ENCODE measurements around the gene NDUFA13. TPM values are rescaled to one million over a fixed set of nuclear protein-coding genes. Genes with fewer than 3 reads are reported as not detected.

NDUFA13 gene
- polyA plus RNA-seq, 1 of the 3 experiments (the other 2 are of a cell fraction), result 1,828 TPM

DNA sequence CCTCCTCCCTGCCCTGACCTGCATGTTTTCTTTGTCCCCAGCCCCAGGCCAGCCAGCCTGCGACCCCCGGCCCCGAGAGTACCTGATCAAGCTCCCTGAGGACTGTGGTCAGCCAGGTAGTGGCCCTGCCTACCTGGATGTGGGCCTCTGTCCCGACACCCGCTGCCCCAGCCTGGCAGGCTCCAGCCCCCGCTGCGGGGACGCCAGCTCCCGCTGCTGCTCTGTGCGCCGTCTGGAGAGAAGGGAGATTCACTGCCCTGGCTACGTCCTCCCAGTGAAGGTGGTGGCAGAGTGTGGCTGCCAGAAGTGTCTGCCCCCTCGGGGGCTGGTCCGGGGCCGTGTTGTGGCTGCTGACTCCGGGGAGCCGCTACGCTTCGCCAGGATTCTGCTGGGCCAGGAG lies 27.6 kb downstream of the NDUFA13 start:
- no peaks in the 10 kb centered on the region for H3K79me2 ChIP-seq (ENCODE audit: insufficient read depth)
- CTCF ChIA-PET, result interaction anchor here (1.0 to 1.7 kb wide), 3 partner anchors 11 to 100 kb away, joined by 3 to 5 read pairs (median 4); partner anchors contain the start of gene GMIP

DNA sequence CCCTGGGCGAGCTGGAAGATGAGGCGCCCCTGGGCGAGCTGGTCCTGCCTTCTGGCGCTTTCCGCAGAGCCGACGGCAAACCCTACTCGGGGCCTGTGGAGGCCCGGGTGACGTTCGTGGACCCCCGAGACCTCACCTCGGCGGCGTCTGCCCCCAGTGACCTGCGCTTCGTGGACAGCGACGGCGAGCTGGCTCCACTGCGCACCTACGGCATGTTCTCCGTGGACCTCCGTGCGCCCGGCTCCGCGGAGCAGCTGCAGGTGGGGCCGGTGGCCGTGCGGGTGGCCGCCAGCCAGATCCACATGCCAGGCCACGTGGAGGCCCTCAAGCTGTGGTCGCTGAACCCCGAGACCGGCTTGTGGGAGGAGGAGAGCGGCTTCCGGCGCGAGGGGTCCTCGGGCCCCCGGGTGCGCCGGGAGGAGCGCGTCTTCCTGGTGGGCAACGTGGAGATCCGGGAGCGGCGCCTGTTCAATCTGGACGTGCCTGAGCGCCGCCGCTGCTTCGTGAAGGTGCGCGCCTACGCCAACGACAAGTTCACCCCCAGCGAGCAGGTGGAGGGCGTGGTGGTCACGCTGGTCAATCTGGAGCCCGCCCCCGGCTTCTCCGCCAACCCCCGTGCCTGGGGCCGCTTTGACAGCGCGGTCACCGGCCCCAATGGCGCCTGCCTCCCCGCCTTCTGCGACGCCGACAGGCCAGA lies 28.4 kb downstream of the NDUFA13 start:
- Histone ChIP-seq H3K27ac (ENCODE audit: low read depth in 2 of 2, low read length in 1 of 2) (no peak overlapping the region), H3K4me2 (no peak overlapping the region), H3K9me2 (no peaks in the 10 kb centered on the region), H2AFZ (ENCODE audit: low read depth) (no peak overlapping the region), H3K4me1 (ENCODE audit: control insufficient read depth in 1 of 2, insufficient read depth in 2 of 2, low read depth in 1 of 2, low read length in 1 of 2) (peaks cover 0 to 26% of the 10 kb centered on the region in 2 experiments; a peak in 1 of 4 replicates), H3K36me3 (replicated peaks in 1 of 2; ENCODE audit: control insufficient read depth in 1 of 2, insufficient read depth in 2 of 2, low read length in 1 of 2) (no peaks in the 10 kb centered on the region), H3K79me2 (ENCODE audit: insufficient read depth) (no peaks in the 10 kb centered on the region), H3F3A (replicated peaks; ENCODE audit: insufficient read depth) (no peaks in the 10 kb centered on the region), H4K20me1 (ENCODE audit: insufficient read depth) (no peaks in the 10 kb centered on the region), H3K27me3 (ENCODE audit: insufficient read depth) (no peaks in the 10 kb centered on the region), H3K4me3 (ENCODE audit: low read depth in 2 of 2, low read length in 1 of 2) (no peak overlapping the region), H3K9me3 (no peaks in the 10 kb centered on the region), H3K9ac (no peak overlapping the region)
- 92% methylated on average over 47 of the region's 75 CpGs for WGBS (ENCODE audit: low lambda C conversion rate)
- DNase-seq, result no peak
- ChIA-PET CTCF (interaction anchor here (0.8 to 2.0 kb wide), 2 partner anchors 10 to 12 kb away, joined by 3 to 8 read pairs (median 4); no protein-coding TSS in a partner anchor), POLR2A (no interaction called here)
- TF ChIP-seq RFX5 (IDR thresholded peaks at IDR 0.05; ENCODE audit: low read length), result no peak
- TF ChIP-seq ELF1 (IDR thresholded peaks at IDR 0.05), result no peak
- TF ChIP-seq NFIC (IDR thresholded peaks at IDR 0.05; ENCODE audit: borderline replicate concordance), result no peak
- TF ChIP-seq, protein P1, sequence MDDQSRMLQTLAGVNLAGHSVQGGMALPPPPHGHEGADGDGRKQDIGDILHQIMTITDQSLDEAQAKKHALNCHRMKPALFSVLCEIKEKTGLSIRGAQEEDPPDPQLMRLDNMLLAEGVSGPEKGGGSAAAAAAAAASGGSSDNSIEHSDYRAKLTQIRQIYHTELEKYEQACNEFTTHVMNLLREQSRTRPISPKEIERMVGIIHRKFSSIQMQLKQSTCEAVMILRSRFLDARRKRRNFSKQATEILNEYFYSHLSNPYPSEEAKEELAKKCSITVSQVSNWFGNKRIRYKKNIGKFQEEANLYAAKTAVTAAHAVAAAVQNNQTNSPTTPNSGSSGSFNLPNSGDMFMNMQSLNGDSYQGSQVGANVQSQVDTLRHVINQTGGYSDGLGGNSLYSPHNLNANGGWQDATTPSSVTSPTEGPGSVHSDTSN (IDR thresholded peaks at IDR 0.05), result no peak
- TF ChIP-seq RXRA (IDR thresholded peaks at IDR 0.05; ENCODE audit: borderline replicate concordance, low read depth), result no peak
- TF ChIP-seq FOXJ3 (CRISPR knock-in tag; IDR thresholded peaks at IDR 0.05), result no peak
- no peak for TF ChIP-seq FOXM1 (IDR thresholded peaks at IDR 0.05; ENCODE audit: low read depth)
- TF ChIP-seq, protein P2, sequence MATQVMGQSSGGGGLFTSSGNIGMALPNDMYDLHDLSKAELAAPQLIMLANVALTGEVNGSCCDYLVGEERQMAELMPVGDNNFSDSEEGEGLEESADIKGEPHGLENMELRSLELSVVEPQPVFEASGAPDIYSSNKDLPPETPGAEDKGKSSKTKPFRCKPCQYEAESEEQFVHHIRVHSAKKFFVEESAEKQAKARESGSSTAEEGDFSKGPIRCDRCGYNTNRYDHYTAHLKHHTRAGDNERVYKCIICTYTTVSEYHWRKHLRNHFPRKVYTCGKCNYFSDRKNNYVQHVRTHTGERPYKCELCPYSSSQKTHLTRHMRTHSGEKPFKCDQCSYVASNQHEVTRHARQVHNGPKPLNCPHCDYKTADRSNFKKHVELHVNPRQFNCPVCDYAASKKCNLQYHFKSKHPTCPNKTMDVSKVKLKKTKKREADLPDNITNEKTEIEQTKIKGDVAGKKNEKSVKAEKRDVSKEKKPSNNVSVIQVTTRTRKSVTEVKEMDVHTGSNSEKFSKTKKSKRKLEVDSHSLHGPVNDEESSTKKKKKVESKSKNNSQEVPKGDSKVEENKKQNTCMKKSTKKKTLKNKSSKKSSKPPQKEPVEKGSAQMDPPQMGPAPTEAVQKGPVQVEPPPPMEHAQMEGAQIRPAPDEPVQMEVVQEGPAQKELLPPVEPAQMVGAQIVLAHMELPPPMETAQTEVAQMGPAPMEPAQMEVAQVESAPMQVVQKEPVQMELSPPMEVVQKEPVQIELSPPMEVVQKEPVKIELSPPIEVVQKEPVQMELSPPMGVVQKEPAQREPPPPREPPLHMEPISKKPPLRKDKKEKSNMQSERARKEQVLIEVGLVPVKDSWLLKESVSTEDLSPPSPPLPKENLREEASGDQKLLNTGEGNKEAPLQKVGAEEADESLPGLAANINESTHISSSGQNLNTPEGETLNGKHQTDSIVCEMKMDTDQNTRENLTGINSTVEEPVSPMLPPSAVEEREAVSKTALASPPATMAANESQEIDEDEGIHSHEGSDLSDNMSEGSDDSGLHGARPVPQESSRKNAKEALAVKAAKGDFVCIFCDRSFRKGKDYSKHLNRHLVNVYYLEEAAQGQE (IDR thresholded peaks at IDR 0.05; ENCODE audit: low read depth, low read length), result no peak
- no peak for TF ChIP-seq POLR2AphosphoS5 (IDR thresholded peaks at IDR 0.05; ENCODE audit: low read depth, low read length)
- TF ChIP-seq EP300 (IDR thresholded peaks at IDR 0.05; ENCODE audit: borderline replicate concordance in 1 of 2, low read depth in 1 of 2, low read length in 1 of 2), result no peak
- no peak for TF ChIP-seq RAD21 (IDR thresholded peaks at IDR 0.05; ENCODE audit: low read length)
- no peak for TF ChIP-seq FOSL2 (IDR thresholded peaks at IDR 0.05; ENCODE audit: borderline replicate concordance, low read depth)
- TF ChIP-seq, protein P3, sequence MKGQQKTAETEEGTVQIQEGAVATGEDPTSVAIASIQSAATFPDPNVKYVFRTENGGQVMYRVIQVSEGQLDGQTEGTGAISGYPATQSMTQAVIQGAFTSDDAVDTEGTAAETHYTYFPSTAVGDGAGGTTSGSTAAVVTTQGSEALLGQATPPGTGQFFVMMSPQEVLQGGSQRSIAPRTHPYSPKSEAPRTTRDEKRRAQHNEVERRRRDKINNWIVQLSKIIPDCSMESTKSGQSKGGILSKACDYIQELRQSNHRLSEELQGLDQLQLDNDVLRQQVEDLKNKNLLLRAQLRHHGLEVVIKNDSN (IDR thresholded peaks at IDR 0.05; ENCODE audit: borderline replicate concordance, low read depth), result no peak
- TF ChIP-seq, protein P4, sequence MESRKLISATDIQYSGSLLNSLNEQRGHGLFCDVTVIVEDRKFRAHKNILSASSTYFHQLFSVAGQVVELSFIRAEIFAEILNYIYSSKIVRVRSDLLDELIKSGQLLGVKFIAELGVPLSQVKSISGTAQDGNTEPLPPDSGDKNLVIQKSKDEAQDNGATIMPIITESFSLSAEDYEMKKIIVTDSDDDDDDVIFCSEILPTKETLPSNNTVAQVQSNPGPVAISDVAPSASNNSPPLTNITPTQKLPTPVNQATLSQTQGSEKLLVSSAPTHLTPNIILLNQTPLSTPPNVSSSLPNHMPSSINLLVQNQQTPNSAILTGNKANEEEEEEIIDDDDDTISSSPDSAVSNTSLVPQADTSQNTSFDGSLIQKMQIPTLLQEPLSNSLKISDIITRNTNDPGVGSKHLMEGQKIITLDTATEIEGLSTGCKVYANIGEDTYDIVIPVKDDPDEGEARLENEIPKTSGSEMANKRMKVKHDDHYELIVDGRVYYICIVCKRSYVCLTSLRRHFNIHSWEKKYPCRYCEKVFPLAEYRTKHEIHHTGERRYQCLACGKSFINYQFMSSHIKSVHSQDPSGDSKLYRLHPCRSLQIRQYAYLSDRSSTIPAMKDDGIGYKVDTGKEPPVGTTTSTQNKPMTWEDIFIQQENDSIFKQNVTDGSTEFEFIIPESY (IDR thresholded peaks at IDR 0.05; ENCODE audit: borderline replicate concordance, low read depth), result no peak
- TF ChIP-seq SIN3A (IDR thresholded peaks at IDR 0.05; ENCODE audit: borderline replicate concordance, low read depth, low read length), result no peak
- TF ChIP-seq, protein P5, sequence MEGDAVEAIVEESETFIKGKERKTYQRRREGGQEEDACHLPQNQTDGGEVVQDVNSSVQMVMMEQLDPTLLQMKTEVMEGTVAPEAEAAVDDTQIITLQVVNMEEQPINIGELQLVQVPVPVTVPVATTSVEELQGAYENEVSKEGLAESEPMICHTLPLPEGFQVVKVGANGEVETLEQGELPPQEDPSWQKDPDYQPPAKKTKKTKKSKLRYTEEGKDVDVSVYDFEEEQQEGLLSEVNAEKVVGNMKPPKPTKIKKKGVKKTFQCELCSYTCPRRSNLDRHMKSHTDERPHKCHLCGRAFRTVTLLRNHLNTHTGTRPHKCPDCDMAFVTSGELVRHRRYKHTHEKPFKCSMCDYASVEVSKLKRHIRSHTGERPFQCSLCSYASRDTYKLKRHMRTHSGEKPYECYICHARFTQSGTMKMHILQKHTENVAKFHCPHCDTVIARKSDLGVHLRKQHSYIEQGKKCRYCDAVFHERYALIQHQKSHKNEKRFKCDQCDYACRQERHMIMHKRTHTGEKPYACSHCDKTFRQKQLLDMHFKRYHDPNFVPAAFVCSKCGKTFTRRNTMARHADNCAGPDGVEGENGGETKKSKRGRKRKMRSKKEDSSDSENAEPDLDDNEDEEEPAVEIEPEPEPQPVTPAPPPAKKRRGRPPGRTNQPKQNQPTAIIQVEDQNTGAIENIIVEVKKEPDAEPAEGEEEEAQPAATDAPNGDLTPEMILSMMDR (IDR thresholded peaks at IDR 0.05), result no peak
- TF ChIP-seq SMC3 (IDR thresholded peaks at IDR 0.05; ENCODE audit: low read depth, low read length), result no peak

More for the DNA sequence above, 27.6 kb downstream of the NDUFA13 start:
- Histone ChIP-seq H2AFZ (ENCODE audit: low read depth) (no peak overlapping the region), H3K9me3 (no peaks in the 10 kb centered on the region), H3K9ac (no peak overlapping the region), H3F3A (replicated peaks; ENCODE audit: insufficient read depth) (no peaks in the 10 kb centered on the region), H3K27ac (ENCODE audit: low read depth in 2 of 2, low read length in 1 of 2) (no peak overlapping the region), H3K9me2 (no peaks in the 10 kb centered on the region), H3K27me3 (ENCODE audit: insufficient read depth) (no peaks in the 10 kb centered on the region), H3K4me2 (no peak overlapping the region), H3K4me3 (ENCODE audit: low read depth in 2 of 2, low read length in 1 of 2) (no peak overlapping the region), H4K20me1 (ENCODE audit: insufficient read depth) (no peaks in the 10 kb centered on the region), H3K36me3 (replicated peaks in 1 of 2; ENCODE audit: control insufficient read depth in 1 of 2, insufficient read depth in 2 of 2, low read length in 1 of 2) (no peaks in the 10 kb centered on the region), H3K4me1 (ENCODE audit: control insufficient read depth in 1 of 2, insufficient read depth in 2 of 2, low read depth in 1 of 2, low read length in 1 of 2) (peaks cover 0 to 29% of the 10 kb centered on the region in 2 experiments; a peak in 1 of 4 replicates)
- POLR2A ChIA-PET, result no interaction called here
- 86% methylated on average over 7 of the region's 19 CpGs for WGBS (ENCODE audit: low lambda C conversion rate)
- no peak for TF ChIP-seq TCF12 (IDR thresholded peaks at IDR 0.05)
- no peak for DNase-seq

Measured in SK-N-SH (cell line).